ENCODE measurements around the gene EEIG2. TPM values are rescaled to one million over a fixed set of nuclear protein-coding genes. Genes with fewer than 3 reads are reported as not detected.

Gene EEIG2
- total and polyA plus RNA-seq, 9 of the 15 experiments (the other 6 are each of a cell fraction or from before 2014, with no cell fraction given) = 6.1 to 26.9 (median 15.2) TPM

- ATAC-seq (no peak), DNase-seq (ENCODE audit: extremely low read depth in 1 of 4, low spot score in 3 of 4) (no peak), FAIRE-seq (no peak)
- H4K20me1 ChIP-seq (replicated peaks; ENCODE audit: control insufficient read depth, insufficient read depth, low read length) = 0 out of 2 replicates have a peak, but pooled peaks cover 3% of the 10 kb centered on the region
- H3K4me2 ChIP-seq (ENCODE audit: insufficient read depth, low read length) = no peak overlapping the region
- TF ChIP-seq MEF2A (IDR thresholded peaks at IDR 0.05; ENCODE audit: control insufficient read depth, low read depth, low read length) = no peak
- no peak for TF ChIP-seq MIER1 (IDR thresholded peaks at IDR 0.05; ENCODE audit: low read depth)
- peak; percentile 68 for TF ChIP-seq ZNF146 (CRISPR knock-in tag; IDR thresholded peaks at IDR 0.05; ENCODE audit: unreplicated experiment)
- TF ChIP-seq XRCC5 (IDR thresholded peaks at IDR 0.05; ENCODE audit: low read depth, low read length) = no peak
- no peak for TF ChIP-seq ZNF449 (CRISPR knock-in tag; IDR thresholded peaks at IDR 0.05)
- TF ChIP-seq RBM25 (IDR thresholded peaks at IDR 0.05; ENCODE audit: low read depth, low read length, severe bottlenecking) = peak; percentile 12
- no peak for TF ChIP-seq KLF6 (CRISPR knock-in tag; IDR thresholded peaks at IDR 0.05; ENCODE audit: borderline replicate concordance)
- no peak for TF ChIP-seq ZFP30 (CRISPR knock-in tag; IDR thresholded peaks at IDR 0.05; ENCODE audit: borderline replicate concordance)
- in situ Hi-C loops (cut with MboI) (no loop called here), intact Hi-C loops (cut with micrococcal nuclease) (no loop called here)
- H2AFZ ChIP-seq (ENCODE audit: low read depth, low read length) = no peak overlapping the region
- no peak overlapping the region for H3K9ac ChIP-seq (ENCODE audit: insufficient read depth in 1 of 2, low read depth in 2 of 2, low read length in 2 of 2)
- no peaks in the 10 kb centered on the region for H3K27me3 ChIP-seq (ENCODE audit: control insufficient read depth in 2 of 2, insufficient read depth in 2 of 2, low read length in 2 of 2)
- H3K9me1 ChIP-seq (ENCODE audit: control insufficient read depth, insufficient read depth, low read length) = no peaks in the 10 kb centered on the region
- no TSS peak for BruUV-seq (replicated peaks)
- H3K36me3 ChIP-seq (ENCODE audit: control insufficient read depth, insufficient read depth, low read length) = no peaks in the 10 kb centered on the region; the same call in 2 of the 3 replicates
- no peaks in the 10 kb centered on the region for H3K9me3 ChIP-seq (replicated peaks; ENCODE audit: control insufficient read depth, insufficient read depth, low read depth, low read length)
- peaks cover 38% of the 10 kb centered on the region for H3K79me2 ChIP-seq (ENCODE audit: control insufficient read depth, insufficient read depth, low read length)
- ChIA-PET CTCF (ENCODE audit: low intra/inter-chr PET ratio) (no interaction called here), POLR2A (no interaction called here)
- peaks cover 0 to 13% of the 10 kb centered on the region in 2 experiments; a peak in 2 of 5 replicates for H3K4me1 ChIP-seq (replicated peaks in 1 of 2; ENCODE audit: control insufficient read depth in 2 of 2, insufficient read depth in 2 of 2, low read length in 2 of 2)
- no peak overlapping the region for H3K27ac ChIP-seq (ENCODE audit: extremely low read depth, low read depth, low read length)
- no peak overlapping the region for H3K4me3 ChIP-seq
Observed at GRCh38 chr1:108574008-108574407, 14.1 kb downstream of the EEIG2 start.

Data from K562 (cell line).